T-helper 22 cell (primary cell): ENCODE data around the gene ANXA2.
"Not testable (repeated sequence)": the region's sequence is repeated elsewhere in the genome, so short reads cannot be mapped to it uniquely, and the experiment has no call there.

Source experiments
- DNase-seq: peaks from one replicate; pipeline ENCODE4 v3.0.0-alpha.2; 2020; ENCODE audit warnings: low read depth

ANXA2 gene

DNA sequence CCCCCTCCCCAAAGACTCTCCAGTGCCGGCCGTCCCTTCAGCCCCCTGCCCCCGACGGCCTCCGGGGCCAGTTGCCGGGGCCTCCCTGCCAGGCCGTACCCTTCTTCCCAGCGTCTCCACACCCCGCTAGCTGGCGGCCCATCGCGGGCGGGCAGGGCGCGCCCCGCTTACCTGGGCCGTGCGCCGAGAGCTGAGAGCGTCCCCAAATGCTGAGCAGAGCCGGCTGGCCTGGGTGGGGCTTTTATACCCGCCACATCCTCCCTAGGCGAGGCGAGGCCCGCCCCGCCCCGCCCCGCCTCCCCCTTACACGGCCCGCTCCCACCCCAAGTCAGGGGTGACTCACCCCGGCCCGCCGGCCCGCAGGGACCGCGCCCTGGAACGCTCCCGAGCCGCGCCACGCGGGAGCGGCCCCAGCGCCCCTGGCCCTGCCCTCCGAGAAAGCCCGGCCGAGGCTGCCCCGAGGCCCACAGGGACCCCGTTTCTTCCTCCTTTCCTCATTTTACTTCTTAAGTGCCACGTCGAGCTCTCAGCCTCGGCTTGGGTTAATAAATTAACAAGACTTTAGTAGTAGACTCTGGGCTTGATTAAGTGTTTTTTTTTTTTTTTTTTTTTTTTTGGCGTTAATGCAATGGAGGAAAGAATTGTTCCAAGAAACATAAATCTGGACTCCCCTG is at the start of gene ANXA2:
ANXA2 (minus strand) TSS at position 215 of the 674 bp plus-strand sequence. CDS start 11,911 bp downstream, outside the sequence.
- peak; percentile 83 for DNase-seq

DNA sequence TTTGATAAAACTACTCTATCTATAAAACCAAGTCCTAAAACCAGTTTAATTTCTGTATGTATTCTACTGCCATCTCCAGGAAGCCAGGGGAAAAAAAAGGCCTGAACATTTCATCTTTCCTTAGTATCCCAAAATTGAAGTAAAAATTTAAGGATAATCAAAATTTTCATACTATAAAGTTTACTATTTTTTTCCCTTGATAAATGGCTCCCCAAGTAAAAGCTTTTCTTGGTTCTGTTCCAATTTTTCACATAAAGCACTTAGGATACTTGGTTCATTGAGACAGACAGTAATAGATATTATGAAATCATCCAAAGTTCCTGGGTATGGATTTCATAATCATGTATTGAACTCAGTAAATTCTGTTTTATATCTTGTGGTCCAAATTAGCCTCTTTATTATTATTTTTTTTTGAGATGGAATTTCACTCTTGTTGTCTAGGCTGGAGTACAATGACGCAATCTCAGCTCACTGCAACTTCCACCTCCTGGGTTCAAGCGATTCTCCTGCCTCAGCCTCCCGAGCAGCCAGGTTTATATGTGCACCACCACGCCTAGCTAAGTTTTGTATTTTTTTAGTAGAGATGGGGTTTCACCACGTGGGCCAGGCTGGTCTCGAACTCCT is 46.6 kb upstream of the ANXA2 start:
- no peak for DNase-seq

DNA sequence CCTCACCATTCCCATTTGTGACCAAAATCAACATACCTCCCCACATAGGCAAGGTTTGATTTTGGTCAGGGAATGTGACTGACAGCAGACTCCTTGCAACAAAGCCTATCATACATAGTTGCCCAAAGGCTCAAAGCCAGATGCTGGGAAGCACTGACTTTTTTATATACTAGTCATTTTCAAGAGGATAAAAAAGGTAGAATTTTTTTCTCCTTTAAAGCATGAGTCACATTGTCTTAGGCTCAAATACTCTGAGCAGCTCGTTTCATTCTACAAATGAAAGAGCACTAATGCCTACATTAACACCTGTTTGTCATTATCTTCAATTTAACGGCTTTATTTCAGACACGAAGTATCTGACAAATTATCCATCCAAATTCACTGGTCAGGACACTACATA is 45.0 kb upstream of the ANXA2 start:
- no peak for DNase-seq

DNA sequence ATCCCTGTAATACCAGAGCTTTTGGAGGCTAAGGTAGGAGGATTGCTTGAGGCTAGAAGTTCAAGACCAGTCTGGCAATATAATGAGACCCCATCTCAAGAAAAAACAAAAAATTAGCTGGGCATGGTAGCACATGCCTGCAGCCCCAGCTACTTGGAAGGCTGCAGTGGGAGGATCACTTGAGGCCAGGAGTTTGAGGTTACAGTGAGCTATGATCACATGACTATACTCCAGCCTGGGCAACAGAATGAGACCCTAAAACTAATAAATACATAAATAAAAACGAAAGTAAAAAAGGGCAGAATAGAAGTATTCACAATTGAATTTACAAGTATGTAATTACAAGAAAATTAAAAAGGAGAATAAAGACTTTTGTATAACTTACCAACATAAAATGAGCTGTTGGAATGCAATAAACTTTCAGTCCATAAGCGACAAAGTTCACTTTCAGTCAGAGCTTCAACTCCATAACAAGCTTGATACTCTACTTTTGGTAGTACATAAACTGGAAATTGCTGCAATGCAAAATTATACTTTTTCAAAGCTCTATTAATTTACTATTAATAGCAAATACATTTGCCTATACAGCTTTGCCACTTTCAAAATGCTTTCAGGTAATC is 44.4 kb upstream of the ANXA2 start:
- DNase-seq = no peak

DNA sequence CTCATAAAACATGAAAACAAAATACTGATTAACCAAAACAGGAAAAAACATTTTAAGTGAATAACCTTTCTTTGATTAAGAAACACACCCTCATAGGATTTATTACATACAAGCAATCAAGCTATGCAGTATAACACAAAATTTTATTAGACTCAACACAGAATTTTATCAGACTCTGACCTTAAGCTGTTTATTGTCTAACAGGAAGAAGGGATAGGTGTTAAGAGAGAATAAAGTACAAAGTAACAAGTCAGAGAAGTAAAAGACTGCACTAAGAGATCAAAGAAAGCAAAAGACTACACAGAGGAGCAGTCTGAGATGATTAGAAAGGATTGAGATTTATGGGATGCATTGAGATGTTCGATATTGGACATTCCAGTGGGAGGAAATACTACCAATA is 43.5 kb upstream of the ANXA2 start:
- no peak for DNase-seq

DNA sequence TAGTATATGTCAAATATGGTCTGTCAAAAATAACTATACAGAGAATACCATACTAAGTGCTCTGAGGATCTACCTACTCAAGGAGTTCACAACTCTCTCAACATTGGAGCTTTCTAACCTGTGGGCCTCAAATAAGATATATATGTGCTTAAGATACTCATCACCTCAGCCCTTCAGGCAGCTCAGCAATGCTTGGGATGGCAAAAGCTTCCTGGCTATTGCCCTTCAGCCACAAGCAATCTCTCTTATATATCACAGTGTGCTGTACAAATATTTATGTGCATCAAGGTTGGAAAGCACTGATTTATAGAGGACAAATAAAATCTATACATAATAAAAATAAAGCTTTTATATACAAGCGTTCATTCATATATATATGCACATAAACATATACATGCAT is 40.9 kb upstream of the ANXA2 start:
- no peak for DNase-seq

DNA sequence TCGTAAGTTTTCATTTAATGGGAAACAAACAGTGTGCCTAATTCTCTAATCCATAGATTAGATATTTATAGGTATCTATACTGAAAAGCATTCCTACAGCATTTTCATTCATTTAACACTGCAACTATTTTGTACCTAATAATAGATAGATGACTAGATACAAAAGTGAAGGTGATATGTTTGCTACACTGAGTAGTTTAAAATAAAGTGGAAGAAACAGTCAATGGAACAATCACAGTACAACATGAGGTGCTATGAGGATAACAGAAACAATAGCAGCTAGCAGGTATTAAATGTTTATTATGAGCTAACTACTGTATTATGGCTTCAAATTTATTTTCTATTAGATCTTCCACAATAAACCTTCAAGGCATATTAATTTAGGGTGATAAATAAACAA is 31.1 kb upstream of the ANXA2 start:
- no peak for DNase-seq

DNA sequence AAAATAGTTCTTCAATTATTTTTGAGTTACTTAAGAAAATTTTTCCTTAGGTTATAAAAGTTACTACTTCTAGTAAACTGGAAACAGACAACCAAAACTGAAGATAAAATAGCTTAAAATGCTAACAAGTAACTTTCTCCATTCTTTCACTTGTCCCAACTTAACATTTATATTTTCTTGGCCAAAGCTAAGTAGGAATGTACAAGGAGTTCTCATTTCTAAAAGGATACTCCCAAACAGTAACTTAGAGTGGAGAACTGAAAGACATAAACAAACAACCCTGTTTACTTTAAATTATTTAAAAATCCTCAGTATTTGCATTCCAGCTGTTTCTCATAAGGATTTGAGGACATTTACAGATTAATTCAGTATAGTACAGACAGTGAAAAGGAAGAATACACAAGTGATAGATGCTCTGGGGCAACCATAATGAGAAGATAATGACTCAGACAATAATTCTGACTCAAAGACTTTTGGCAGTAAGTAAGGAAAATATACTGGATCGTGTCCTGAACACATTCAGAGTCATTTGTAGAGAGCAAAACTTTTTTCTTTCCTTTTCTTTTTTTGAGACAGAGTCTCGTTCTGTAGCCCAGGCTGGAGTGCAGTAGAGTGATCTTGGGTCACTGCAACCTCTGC is 29.2 kb upstream of the ANXA2 start:
- no peak for DNase-seq

DNA sequence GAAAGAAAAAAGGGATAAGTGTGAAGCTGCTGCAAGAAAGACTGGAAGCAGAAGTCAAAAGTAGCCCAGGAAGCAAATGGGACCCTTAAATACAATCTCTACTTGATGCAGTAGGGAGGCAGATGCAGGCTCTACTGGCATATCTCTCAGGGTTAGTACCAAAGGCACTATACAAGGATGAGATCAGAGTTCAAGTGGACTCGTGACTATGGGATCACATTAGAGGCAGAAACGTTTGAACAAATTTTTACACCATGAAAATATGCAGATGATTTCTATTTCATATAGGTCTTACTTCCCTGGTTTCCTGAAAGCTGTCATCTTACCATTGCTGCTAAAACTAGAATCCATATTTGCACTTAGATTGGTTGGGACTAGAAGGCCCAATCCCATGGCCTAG is 27.7 kb upstream of the ANXA2 start:
- DNase-seq = no peak

DNA sequence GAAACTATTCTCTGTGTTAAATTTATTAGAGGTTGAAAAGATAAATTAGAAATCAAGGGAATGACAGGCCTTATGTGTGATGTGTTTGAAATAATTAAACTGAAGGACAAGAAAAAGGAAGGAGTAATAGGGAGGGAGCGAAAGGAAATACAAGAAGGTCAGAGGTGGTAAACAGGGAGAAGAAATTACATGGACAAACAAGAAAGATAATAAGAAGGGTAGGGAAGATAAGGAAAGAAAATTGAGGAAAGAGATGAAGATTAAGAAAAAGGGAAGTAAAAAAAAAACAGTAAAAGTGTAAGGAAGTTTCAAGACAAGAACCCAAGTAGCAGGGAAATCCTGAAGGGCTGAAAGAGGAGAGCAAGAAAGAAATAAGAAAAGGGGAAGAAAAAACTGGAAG is 26.2 kb upstream of the ANXA2 start:
- DNase-seq = no peak

DNA sequence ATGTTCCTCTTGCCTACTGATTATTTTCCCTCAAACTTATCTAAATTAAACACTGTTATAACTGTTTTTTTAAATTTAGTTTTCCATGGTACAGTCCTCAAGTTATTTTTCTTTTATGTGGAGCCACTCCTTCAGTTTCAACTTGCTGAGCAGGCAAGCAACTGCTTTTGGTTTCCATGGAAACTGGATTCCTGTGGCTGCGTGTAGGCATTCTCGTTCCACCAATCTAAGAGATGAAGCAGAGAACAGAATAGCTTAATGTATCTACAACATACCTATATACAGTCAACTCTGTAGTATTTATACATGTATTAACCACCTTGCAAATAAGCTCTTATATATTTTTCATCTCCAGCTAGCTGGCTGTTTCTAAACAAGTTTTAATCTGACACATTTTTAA is 25.8 kb upstream of the ANXA2 start:
- DNase-seq = no peak

DNA sequence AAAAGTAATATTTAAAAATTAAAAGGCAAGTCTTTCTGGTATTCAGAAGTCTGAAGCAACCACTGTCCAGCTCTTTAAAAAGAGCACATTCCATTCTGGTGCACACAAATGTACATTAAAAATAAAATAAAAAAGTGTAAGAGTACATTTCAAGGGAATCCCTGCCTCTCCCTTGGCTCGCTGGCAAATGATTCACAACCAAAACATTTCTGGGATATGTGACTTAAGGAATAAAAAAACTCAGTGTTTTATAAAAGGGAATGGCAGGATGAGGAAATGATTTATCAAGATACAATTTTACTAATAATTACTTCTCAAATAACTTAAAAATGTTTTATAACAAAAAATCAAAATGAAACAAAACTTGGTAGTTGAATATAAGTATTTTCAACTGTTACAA is 23.8 kb upstream of the ANXA2 start:
- no peak for DNase-seq

DNA sequence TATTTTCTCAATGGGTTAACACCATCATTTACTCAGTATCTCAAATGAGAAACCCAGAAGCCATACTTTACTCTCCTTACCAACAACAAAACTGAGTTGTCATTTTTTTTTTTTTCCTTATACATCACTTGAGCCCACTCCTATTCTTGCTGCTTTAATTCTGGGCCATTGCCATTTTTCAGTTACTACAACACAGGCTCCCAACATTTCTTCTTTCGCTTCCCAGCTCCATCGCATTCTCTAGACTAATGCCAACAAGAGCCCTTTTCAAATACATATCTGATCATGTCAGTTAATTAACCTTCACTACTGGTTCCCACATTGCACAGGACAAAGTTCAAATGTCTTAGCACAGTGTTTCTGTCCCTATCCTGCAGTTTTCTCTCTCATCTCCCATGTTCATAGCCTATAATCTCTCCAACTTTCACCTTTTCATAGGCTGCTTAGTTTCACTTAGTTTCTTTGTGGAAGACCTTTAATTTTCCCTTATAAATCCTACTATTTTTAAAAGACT is 22.5 kb upstream of the ANXA2 start:
- no peak for DNase-seq

DNA sequence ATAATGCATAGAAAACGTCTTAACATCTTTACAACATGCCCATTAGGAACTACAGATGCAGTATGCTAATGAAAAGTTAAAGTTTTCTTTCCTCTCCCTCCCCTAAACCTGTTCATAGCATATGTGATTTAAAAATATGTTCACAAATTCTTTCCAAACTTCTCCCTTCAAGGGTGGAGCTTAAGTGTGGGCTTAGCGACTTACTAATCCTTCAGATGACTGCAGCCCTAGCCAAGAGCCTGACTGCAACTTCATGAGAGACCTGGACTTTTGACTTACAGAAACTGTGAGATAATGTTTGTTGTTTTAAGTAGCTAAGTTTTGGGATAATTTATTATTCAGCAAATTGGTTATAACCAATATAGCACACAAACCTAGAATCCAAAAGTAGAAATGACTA is 22.0 kb upstream of the ANXA2 start:
- DNase-seq = no peak

DNA sequence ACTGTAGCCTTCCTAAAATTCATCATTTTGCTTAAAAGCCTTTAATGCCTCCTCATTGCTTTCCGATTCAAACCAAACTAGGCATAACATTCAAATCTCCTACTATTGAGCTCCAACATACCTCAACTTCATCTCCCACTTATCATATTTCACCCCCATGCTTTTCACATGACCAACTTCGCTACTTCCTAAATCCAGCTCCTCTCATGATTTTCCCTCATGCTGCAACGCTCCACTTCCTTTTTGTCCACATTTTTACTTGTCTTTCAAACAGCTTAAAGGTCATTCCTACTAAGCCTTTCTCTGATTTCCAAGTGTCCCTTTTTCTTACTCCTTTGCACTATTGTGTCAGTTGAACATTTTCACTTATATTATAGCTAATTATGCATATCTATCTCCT is 20.3 kb upstream of the ANXA2 start:
- DNase-seq = no peak

DNA sequence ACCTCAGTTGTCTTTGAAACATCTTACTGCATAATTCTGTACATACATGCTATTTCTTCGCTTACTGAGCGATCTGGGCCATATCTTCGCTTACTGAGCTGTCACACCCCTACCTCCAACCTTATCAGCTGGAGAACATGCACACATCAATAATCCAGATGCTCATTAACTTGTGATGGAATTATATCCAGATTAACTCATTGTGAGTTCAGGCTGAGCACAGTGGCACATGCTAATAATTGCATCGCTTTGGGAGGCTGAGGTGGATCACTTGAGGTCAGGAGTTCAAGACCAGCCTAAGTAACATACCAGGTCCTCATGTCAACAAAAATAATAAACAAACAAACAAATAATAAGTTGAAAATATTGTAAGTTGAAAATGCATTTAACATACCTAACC is 19.3 kb upstream of the ANXA2 start:
- no peak for DNase-seq

DNA sequence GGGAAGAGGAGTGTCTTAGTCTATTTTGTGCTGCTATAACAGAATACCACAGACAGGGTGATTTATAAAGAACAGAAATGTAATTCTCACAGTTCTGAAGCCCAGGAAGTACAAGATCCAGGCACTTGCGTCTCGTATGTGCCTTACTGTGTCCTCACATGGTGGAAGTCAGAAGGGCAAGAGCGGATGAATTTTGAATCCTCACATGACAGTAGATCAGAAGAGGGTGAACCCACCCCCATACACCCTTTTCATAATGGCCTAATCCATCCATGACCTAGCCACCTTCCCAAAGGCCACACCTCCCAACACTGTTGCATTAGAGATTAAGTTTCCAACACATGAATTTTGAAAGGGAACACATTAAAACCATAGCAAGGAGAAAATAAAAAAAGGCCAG is 18.7 kb upstream of the ANXA2 start:
- DNase-seq = no peak

DNA sequence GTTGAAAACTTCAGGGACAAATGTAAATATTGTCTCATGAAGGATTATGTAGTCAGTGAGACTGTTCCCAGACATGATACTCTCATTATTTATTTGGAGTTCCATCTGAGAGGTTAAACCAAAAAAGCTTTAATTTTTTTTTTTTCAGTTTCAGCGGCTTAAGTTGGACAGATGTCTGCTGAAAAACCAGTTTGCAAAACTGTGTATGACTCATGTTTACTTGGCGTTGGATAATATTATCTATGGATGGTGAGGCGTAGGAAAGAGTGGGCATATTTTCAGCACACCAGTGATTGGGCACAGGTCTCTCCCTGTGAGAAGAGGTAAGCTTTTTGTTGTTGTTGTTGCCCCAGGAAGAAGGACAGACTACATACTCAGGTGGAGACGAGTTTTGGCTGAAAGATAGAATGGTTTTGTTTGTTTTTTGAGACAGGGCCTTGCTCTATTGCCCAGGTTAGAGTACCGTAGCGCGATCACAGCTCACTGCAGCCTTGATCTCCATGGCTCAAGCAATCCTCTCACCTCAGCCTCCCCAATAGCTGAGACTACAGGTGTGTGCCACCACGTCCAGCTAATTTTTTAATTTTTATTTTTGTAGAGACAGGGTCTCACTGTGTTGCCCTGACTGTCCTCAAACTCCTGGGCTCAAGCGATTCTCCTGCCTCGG is 16.4 kb upstream of the ANXA2 start:
- DNase-seq = no peak

DNA sequence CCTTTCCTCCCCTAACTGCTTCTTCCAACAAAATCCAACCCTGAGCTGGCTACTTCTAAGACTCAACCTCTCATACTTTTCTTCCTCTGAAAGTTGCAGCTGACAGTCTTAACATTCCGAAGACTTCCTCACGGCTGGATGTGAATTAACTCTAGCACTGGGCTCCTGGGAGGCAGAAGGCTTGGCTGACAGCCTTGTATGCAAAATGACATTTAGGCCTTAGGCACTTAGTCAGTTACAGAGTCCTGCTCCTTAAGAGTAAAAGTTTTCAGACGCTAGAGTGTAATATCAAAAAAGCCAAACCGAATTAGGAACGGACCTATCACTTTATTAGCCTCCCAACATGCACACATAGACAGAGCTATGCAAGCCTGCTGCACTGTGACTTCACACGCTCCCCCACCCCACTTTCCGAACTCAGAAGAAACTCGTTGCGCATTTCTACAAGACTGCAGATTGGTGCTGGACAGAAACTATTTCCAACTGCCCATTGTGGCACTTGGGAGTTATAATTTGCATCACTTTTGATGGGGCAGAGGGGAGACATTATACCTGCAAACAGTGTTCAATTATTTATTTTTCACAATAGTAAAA is 15.5 kb upstream of the ANXA2 start:
- DNase-seq = no peak

DNA sequence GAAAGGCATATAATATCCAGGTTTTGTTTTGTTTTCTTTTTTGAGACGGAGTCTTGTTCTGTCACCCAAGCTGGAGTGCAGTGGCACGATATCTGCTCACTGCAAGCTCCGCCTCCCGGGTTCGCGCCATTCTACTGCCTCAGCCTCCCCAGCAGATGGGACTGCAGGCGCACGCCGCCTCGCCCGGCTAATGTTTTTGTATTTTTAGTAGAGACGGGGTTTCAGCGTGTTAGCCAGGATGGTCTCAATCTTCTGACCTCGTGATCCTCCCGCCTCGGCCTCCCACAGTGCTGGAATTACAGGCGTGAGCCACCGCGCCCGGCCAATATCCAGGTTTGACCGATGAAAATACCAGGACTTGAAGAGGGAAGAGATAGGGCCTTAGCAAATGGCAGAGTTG is 15.0 kb upstream of the ANXA2 start:
- DNase-seq = not testable (repeated sequence)

DNA sequence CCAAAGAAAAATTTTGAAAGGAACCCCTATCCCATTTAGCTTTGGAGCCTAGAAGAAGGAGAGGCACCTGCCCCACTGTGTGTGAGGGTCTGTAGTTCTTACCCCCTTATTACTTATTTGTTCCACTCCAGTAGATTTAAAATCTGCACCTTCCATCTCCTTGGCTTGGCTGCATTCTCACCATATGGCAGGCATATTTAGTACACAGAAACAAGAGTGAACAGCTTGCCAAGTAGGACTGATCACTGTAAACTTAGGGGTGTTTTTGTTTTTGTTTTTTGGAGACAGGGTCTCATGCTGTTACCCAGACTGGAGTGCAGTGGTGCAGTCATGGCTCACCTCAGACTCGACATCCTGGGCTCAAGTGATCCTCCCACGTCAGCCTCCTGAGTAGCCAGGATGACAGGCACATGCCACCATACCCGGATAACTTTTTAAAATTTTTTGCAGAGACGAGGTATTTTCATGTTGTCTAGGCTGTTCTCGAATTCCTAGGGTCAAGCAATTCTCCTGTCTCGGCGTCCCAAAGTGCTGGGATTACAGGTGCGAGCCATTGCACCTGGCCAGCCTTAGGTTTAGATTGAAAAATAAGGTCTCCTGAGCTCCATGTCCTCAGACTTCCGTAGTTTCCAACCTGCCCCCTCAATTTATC is 14.1 kb upstream of the ANXA2 start:
- DNase-seq = no peak

DNA sequence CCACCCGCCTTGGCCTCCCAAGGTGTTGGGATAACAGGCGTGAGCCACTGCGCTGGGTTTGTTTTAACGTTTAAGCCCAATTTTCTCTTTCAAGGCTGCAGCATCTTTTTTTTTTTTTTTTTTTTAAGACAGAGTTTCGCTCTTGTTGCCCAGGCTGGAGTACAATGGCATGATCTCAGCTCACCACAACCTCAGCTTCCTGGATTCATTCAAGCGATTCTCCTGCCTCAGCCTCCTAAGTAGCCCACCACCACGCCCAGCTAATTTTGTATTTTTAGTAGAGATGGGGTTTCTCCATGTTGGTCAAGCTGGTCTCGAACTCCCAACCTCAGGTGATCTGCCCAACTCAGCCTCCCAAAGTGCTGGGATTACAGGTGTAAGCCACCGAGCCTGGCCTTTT is 12.6 kb upstream of the ANXA2 start:
- not testable (repeated sequence) for DNase-seq
